Measurements from ENCODE around the gene DEDD.

Gene DEDD

DNA sequence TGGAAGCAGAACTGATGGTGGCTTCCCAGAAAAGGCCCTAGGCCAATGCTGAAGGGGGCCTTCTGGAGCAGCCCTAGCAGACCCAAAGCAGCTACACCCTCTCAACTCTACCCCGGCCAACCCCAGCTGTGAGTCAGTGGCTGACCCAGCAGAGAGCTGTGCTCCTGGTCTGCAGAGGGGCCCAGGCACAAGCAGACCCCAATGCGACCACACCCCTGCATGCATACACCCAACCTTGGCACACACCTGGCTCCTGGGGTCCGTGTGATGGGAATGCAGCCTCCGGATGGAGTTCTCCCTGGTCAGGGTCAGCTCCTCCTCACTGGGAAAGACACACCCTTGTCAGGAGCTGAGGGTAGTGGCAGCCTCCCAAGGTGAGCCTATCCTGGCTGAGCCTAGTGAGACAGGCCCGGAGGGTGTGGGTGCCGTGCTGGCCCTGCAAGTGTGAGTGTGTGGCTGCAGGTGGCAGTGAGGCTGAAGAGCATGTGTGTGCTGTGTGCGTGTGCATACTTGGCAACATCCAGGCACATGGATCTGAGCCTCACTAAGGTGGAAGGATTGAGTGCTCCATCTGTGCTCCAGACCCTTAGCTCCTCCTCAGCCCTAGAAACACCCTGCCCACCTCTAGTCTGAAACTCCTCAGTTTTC is 58.9 kb downstream of the DEDD start:
- FAIRE-seq (no peak), DNase-seq (ENCODE audit: insufficient read length, low spot score) (no peak)

DNA sequence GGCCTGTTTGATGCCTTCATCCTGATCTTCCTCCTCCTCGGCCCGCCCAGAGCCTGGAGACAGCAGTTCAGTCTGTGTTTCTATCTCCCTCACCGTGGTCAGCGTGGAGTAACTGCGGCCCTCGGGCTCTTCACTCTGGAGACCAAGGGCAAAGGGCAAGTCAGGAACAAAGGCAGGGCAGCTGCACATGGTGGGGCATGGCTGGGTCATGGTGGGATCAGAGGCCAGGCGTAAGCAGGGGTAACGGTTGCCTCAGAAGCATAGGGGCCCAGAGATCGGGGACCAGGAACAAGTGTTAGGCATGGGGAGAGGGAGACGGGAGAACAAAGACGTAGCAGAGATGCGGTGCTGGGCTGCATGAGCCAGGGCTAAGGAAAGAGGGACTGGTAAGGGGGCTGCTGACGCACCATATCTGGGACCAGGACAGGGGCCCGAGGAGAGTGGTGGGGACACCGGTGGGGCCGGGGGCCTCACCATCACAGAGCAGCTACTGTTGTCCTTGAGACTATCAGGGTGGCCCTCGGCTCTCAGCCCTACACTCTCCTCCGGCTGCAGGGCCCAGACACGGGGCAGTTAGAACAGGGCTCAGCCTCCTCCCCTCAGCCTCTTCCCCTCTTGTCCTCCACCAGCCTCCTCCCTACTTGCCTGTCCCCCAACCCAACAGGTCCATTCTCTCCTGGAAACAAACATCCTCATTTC is 59.6 kb downstream of the DEDD start:
- FAIRE-seq = no peak

More for the DNA sequence above, 58.9 kb downstream of the DEDD start:
- TF ChIP-seq POLR2A (IDR thresholded peaks at IDR 0.05; ENCODE audit: low read depth, low read length) = no peak

DNA sequence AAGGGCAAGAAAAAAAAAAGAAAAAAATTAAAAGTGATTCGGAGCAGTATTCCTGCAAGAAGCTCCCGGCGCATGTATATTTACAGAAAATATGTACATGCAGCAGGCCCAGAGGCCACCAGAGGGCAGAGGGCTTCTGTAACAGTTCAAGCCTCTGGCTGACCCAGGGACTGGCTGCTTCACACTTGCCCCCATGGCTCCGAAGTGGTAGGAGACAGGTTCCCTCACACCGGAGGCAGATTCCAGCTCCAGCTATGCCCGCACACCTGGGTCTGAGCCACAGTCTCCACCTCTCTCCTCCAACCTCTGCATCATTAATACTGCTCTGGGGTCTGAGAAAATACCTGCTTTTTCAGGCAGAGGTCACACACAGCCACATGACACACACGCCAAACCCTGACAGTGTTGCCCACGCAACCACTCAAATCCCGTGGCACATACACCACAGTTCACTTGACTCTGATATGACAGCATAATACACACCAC is 60.5 kb downstream of the DEDD start:
- TF ChIP-seq POLR2A (IDR thresholded peaks at IDR 0.05; ENCODE audit: low read depth, low read length) = no peak
- FAIRE-seq (no peak), DNase-seq (ENCODE audit: insufficient read length, low spot score) (peak; percentile 54)

More for the DNA sequence above, 59.6 kb downstream of the DEDD start:
- DNase-seq (ENCODE audit: insufficient read length, low spot score) = no peak
- no peak for TF ChIP-seq POLR2A (IDR thresholded peaks at IDR 0.05; ENCODE audit: low read depth, low read length)

Measured in H54 (cell line).